MM.1S (cell line): Measurements from ENCODE around the gene PPP2R2C.

Experiments
- EZH2 ChIP-seq: fragments of 300-600 bp; sonication (generic); optimal IDR thresholded peaks from 2 replicates; pipeline ENCODE3; 2017; ENCODE audit warnings: low read depth, mild to moderate bottlenecking, antibody characterized with exemption, low read length, mixed read lengths
- EZH2phosphoT487 ChIP-seq: fragments of 300-600 bp; sonication (generic); IDR thresholded peaks from 2 replicates; pipeline ENCODE4 v1.6.1; 2018; ENCODE audit warnings: antibody characterized with exemption, low read length
- TF ChIP-seq, protein P1 (sequence below): fragments of 300-600 bp; sonication (generic); IDR thresholded peaks from 2 replicates; pipeline ENCODE4 v1.5.1; 2016; ENCODE audit warnings: antibody characterized with exemption, low read length, mixed read lengths

DNA sequence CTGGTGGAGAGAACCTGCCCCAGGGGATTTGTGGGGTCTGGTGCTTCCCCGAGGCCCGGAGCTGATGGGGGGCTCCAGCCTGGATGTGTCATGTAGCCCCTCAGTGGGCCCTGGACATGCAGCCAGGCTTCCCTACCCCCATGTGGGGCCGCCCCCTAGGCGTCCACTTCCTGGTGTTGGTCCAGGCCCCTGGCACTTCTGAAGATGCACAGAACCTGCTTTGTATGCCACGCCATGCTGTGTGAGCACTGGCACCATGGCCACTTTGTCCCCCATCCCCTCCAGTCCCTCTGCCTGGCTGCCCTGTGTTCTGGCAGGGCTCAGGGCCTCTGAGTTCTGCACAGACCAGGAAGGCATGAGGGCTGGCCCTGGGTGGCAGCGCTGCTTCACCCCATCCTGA lies 173.6 kb downstream of the PPP2R2C start:
- TF ChIP-seq, protein P1, sequence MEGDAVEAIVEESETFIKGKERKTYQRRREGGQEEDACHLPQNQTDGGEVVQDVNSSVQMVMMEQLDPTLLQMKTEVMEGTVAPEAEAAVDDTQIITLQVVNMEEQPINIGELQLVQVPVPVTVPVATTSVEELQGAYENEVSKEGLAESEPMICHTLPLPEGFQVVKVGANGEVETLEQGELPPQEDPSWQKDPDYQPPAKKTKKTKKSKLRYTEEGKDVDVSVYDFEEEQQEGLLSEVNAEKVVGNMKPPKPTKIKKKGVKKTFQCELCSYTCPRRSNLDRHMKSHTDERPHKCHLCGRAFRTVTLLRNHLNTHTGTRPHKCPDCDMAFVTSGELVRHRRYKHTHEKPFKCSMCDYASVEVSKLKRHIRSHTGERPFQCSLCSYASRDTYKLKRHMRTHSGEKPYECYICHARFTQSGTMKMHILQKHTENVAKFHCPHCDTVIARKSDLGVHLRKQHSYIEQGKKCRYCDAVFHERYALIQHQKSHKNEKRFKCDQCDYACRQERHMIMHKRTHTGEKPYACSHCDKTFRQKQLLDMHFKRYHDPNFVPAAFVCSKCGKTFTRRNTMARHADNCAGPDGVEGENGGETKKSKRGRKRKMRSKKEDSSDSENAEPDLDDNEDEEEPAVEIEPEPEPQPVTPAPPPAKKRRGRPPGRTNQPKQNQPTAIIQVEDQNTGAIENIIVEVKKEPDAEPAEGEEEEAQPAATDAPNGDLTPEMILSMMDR = no peak
- no peak for TF ChIP-seq EZH2
- no peak for TF ChIP-seq EZH2phosphoT487
